Measurements from ENCODE around the gene OAT. TPM values are rescaled to one million over a fixed set of nuclear protein-coding genes. Genes with fewer than 3 reads are reported as not detected.

The OAT gene
- total RNA-seq, 1 experiment from 2014 or later = 67.9 TPM

DNA sequence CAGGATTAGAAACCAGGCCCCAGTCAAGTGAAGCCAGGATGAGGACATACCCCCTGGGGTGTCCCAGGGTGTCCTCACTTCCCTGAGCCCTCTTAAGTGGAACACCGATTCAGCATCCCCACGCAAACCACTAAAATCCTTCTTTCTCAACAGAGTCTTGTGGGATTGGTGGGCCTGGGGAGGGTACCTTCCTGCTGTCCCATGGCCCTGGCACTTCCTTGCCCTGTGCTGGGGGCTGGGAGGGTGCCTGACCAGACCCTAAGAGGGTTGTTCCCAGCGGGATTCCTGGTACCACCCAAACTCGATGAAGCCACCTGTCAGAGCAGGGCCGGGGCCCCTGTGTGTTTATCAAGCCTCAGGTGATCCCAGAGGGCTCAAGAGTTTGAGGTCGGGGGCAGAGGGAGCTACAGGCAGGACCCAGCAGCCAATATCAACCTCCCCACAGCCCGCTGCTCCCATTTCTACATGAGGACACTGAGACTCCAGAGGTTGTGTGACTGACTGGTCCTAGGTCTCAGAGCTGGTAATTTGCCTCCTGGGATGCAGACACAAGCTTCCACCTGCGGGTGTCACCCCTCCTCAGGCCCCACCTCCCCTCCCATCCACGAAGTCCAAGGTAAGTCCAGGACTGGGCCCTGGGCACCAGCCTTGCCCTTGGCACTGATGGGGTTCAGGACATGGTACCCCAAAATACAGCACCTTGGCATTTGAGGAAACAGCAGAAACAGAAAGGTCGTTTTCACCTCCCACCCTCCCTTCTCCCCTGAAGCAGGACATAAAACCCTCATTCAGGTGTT lies 31.4 kb downstream of the OAT start:
- TF ChIP-seq, protein P1, sequence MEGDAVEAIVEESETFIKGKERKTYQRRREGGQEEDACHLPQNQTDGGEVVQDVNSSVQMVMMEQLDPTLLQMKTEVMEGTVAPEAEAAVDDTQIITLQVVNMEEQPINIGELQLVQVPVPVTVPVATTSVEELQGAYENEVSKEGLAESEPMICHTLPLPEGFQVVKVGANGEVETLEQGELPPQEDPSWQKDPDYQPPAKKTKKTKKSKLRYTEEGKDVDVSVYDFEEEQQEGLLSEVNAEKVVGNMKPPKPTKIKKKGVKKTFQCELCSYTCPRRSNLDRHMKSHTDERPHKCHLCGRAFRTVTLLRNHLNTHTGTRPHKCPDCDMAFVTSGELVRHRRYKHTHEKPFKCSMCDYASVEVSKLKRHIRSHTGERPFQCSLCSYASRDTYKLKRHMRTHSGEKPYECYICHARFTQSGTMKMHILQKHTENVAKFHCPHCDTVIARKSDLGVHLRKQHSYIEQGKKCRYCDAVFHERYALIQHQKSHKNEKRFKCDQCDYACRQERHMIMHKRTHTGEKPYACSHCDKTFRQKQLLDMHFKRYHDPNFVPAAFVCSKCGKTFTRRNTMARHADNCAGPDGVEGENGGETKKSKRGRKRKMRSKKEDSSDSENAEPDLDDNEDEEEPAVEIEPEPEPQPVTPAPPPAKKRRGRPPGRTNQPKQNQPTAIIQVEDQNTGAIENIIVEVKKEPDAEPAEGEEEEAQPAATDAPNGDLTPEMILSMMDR (conservative IDR thresholded peaks at IDR 0.05) = peak; percentile 47; the same call in 2 of the 3 replicates
- H2AK5ac ChIP-seq (ENCODE audit: insufficient read length, low read length) = no peak overlapping the region
- H3K36me3 Mint-ChIP-seq (ENCODE audit: insufficient read depth in 1 of 3, low read depth in 3 of 3) = no peaks in the 10 kb centered on the region
- H4K20me1 ChIP-seq (ENCODE audit: control insufficient read depth, insufficient read depth, insufficient read length) = no peaks in the 10 kb centered on the region
- no peaks in the 10 kb centered on the region for H3K4me1 ChIP-seq (ENCODE audit: insufficient read depth, low read length)
- H3K18ac ChIP-seq (ENCODE audit: insufficient read length, low read depth, low read length) = no peak overlapping the region
- H3K23ac ChIP-seq (ENCODE audit: insufficient read length, low read depth, low read length) = no peak overlapping the region
- H4K5ac ChIP-seq (ENCODE audit: insufficient read length, low read depth, low read length) = no peak overlapping the region
- H3T11ph ChIP-seq (ENCODE audit: low read length) = no peak overlapping the region
- no peak overlapping the region for H4K8ac ChIP-seq (replicated peaks; ENCODE audit: insufficient read length, low read depth, low read length)
- H3K9ac ChIP-seq (ENCODE audit: extremely low read depth, insufficient read length, low read length) = no peak overlapping the region
- H4K91ac ChIP-seq (ENCODE audit: insufficient read length, low read depth, low read length) = no peak overlapping the region
- H2BK120ac ChIP-seq (ENCODE audit: low read depth, low read length, poor library complexity, severe bottlenecking) = no peak overlapping the region
- H3K27ac Mint-ChIP-seq = no peak overlapping the region
- H3K9me3 ChIP-seq (ENCODE audit: control insufficient read depth, low read depth, low read length) = no peaks in the 10 kb centered on the region
- H3K79me2 ChIP-seq (ENCODE audit: insufficient read depth, low read length) = no peaks in the 10 kb centered on the region
- peaks cover 16% of the 10 kb centered on the region for H3K27me3 Mint-ChIP-seq (ENCODE audit: low read depth)
- no peak overlapping the region for H2AFZ ChIP-seq (ENCODE audit: low read length)
- peaks cover 1 to 23% of the 10 kb centered on the region in 2 experiments; a peak in 2 of 4 replicates for H3K4me1 Mint-ChIP-seq
- H3K23me2 ChIP-seq (ENCODE audit: insufficient read length, low read depth, low read length, poor library complexity, severe bottlenecking) = peaks cover 4% of the 10 kb centered on the region
- no peaks in the 10 kb centered on the region for H3K9me3 Mint-ChIP-seq
- H3K4ac ChIP-seq (ENCODE audit: low read depth, low read length) = no peak overlapping the region
- H3K4me3 Mint-ChIP-seq = no peak overlapping the region
- H2BK15ac ChIP-seq (ENCODE audit: low read depth, low read length) = no peak overlapping the region
- H3K14ac ChIP-seq (ENCODE audit: insufficient read depth, low read length) = no peak overlapping the region
- no peak overlapping the region for H2BK20ac ChIP-seq (ENCODE audit: low read depth, low read length, poor library complexity, severe bottlenecking)
- H2BK12ac ChIP-seq (ENCODE audit: insufficient read length, low read depth, low read length) = no peak overlapping the region
- H3K4me2 ChIP-seq (ENCODE audit: insufficient read depth, insufficient read length, low read length) = no peak overlapping the region
- H3K27ac ChIP-seq (ENCODE audit: insufficient read length, low read depth, low read length) = no peak overlapping the region
- WGBS (ENCODE audit: extremely low coverage, insufficient read length, low lambda C conversion rate) = no CpG with 5 or more reads among the region's 10 CpGs
- no peaks in the 10 kb centered on the region for H3K79me1 ChIP-seq (ENCODE audit: insufficient read depth, low read depth, low read length, poor library complexity, severe bottlenecking)
- H2BK5ac ChIP-seq (ENCODE audit: insufficient read length, low read length) = no peak overlapping the region
- peak; percentile 53 for DNase-seq
- H3K27me3 ChIP-seq (ENCODE audit: insufficient read depth, low read length) = no peaks in the 10 kb centered on the region
- H3K56ac ChIP-seq (ENCODE audit: insufficient read length, low read depth, low read length) = no peak overlapping the region
